GM12878 (cell line): ENCODE results near the gene MEI1. TPM values are rescaled to one million over a fixed set of nuclear protein-coding genes. Genes with fewer than 3 reads are reported as not detected.

Experiments
- ATAC-seq: fragments of 200-7000 bp; cut with Tn5 transposase; 3 replicates; pipeline ENCODE4 v1.9.1; 2020; ENCODE audit warnings: mild to moderate bottlenecking, moderate library complexity
- BruUV-seq: library from RNA; stranded (reverse); fragments of 400-500 nt; replicated peaks from 2 replicates; lab custom pipeline; 2021; lab: Mats Ljungman, UMichigan
- CTCF ChIA-PET: fragments of 300-600 bp; sonication (Branson Sonifier 250); formaldehyde crosslinking; extraction: SDS; loops from one replicate; lab custom pipeline; 2021; ENCODE audit warnings: inconsistent platforms; lab: Yijun Ruan, JAX
- POLR2A ChIA-PET: fragments of 350-600 bp; formaldehyde crosslinking; extraction: SDS; loops from one replicate; lab custom pipeline; 2021; ENCODE audit warnings: inconsistent platforms; lab: Charles Lee
- RAD21 ChIA-PET: fragments of 300-600 bp; sonication (Branson Sonifier 250); formaldehyde crosslinking; loops from one replicate; lab custom pipeline; 2023; ENCODE audit warnings: antibody characterized with exemption; ENCODE audit not compliant: unreplicated experiment; lab: Charles Lee
- SMC1A ChIA-PET: fragments of 300-600 bp; sonication (Branson Sonifier 250); formaldehyde crosslinking; loops from one replicate; lab custom pipeline; 2023; ENCODE audit not compliant: unreplicated experiment, uncharacterized antibody; lab: Charles Lee
- DNase-seq: peaks from one replicate; pipeline ENCODE4 v3.0.0-alpha.2; 2011; ENCODE audit warnings: low read depth, low spot score
- FAIRE-seq: peaks from 3 replicates; lab custom pipeline; 2011; peaks lifted over from hg19 to GRCh38; lab: Jason Lieb, UNC
- H2AFZ ChIP-seq: 2 replicates; pipeline ENCODE4 v1.6.0; 2011; ENCODE audit warnings: low read depth, low read length, control low read depth; ENCODE audit not compliant: control insufficient read depth
- H3K27ac ChIP-seq: 2 replicates; pipeline ENCODE4 v1.5.1; 2011; ENCODE audit warnings: control low read depth; ENCODE audit not compliant: control insufficient read depth, insufficient read depth
- H3K27me3 ChIP-seq, 2 experiments: replicated peaks in 1 of 2; 2 replicates each; pipeline versions ENCODE4 v1.6.0 to v1.6.1; 2011; ENCODE audit warnings: low read length in 1 of 2; ENCODE audit not compliant: control insufficient read depth in 2 of 2, insufficient read depth in 2 of 2
- H3K36me3 ChIP-seq, 2 experiments: 2 replicates each; pipeline ENCODE4 v1.5.1; 2011; ENCODE audit warnings: low read length in 1 of 2; ENCODE audit not compliant: control insufficient read depth in 2 of 2, insufficient read depth in 2 of 2
- H3K4me1 ChIP-seq: 2 replicates; pipeline ENCODE4 v1.6.1; 2011; ENCODE audit warnings: mild to moderate bottlenecking, low read length, moderate library complexity, mixed read lengths; ENCODE audit not compliant: control insufficient read depth, insufficient read depth
- H3K4me2 ChIP-seq: 2 replicates; pipeline ENCODE4 v1.6.0; 2011; ENCODE audit warnings: control low read depth; ENCODE audit not compliant: control insufficient read depth, insufficient read depth
- H3K4me3 ChIP-seq: fragments of 200-600 bp; sonication (generic); 2 replicates; pipeline ENCODE4 v1.5.1; 2016
- H3K79me2 ChIP-seq: 2 replicates; pipeline ENCODE4 v1.6.0; 2011; ENCODE audit warnings: low read length; ENCODE audit not compliant: control insufficient read depth, insufficient read depth
- H3K9ac ChIP-seq: 2 replicates; pipeline ENCODE4 v1.8.0; 2011; ENCODE audit warnings: low read length, control low read depth, mixed read lengths; ENCODE audit not compliant: control insufficient read depth, insufficient read depth
- H3K9me3 ChIP-seq: replicated peaks from 3 replicates; pipeline ENCODE4 v1.5.1; 2011; ENCODE audit warnings: mild to moderate bottlenecking, low read length; ENCODE audit not compliant: control insufficient read depth, insufficient read depth
- H4K20me1 ChIP-seq: 2 replicates; pipeline ENCODE4 v1.6.0; 2011; ENCODE audit not compliant: control insufficient read depth, insufficient read depth
- EP300 ChIP-seq, 2 experiments: fragments of 150-350 bp in 1 of 2; IDR thresholded peaks; 2 replicates each; pipeline ENCODE4 v1.6.1; 2011 to 2012; ENCODE audit warnings: low read depth in 2 of 2, low read length in 2 of 2, borderline replicate concordance in 1 of 2, improper control_type of control experiment in 1 of 2, inconsistent platforms in 1 of 2; ENCODE audit not compliant: control insufficient read depth in 1 of 2
- ETV6 ChIP-seq, 2 experiments: fragments of 450-650 bp in 1 of 2; IDR thresholded peaks in 1 of 2; conservative IDR thresholded peaks in 1 of 2; 2 replicates each; pipeline ENCODE4 v1.6.1; 2014; ENCODE audit warnings: antibody characterized with exemption in 1 of 2, borderline replicate concordance in 1 of 2, low read depth in 1 of 2, mild to moderate bottlenecking in 1 of 2, moderate library complexity in 1 of 2
- FOS ChIP-seq: IDR thresholded peaks from 3 replicates; pipeline ENCODE4 v1.6.1; 2011; ENCODE audit warnings: borderline replicate concordance; ENCODE audit not compliant: insufficient read length; ENCODE audit errors: extremely low read depth
- KDM1A ChIP-seq: fragments of 200-600 bp; sonication (generic); IDR thresholded peaks from 2 replicates; pipeline ENCODE4 v1.6.1; 2016; ENCODE audit warnings: borderline replicate concordance
- MAX ChIP-seq: IDR thresholded peaks from 2 replicates; pipeline ENCODE4 v1.6.1; 2012; ENCODE audit warnings: low read depth, low read length, improper control_type of control experiment
- POLR2A ChIP-seq: IDR thresholded peaks from 2 replicates; pipeline ENCODE4 v1.6.1; 2011; ENCODE audit warnings: low read depth, mild to moderate bottlenecking, low read length
- POLR2AphosphoS5 ChIP-seq: IDR thresholded peaks from 2 replicates; pipeline ENCODE4 v1.6.1; 2011; ENCODE audit warnings: mild to moderate bottlenecking, low read length, inconsistent platforms
- SMAD5 ChIP-seq: IDR thresholded peaks from 2 replicates; pipeline ENCODE4 v1.6.1; 2016; ENCODE audit warnings: antibody characterized with exemption, low read depth
- SREBF2 ChIP-seq: IDR thresholded peaks from 2 replicates; pipeline ENCODE4 v1.6.1; 2012; ENCODE audit warnings: mild to moderate bottlenecking, low read length
- SUPT20H ChIP-seq: IDR thresholded peaks from 2 replicates; pipeline ENCODE4 v1.6.1; 2011; ENCODE audit warnings: low read depth, mild to moderate bottlenecking, low read length, moderate library complexity, borderline replicate concordance; ENCODE audit not compliant: control insufficient read depth
- TARDBP ChIP-seq: IDR thresholded peaks from 2 replicates; pipeline ENCODE4 v1.6.1; 2016; ENCODE audit warnings: borderline replicate concordance
- TCF12 ChIP-seq: IDR thresholded peaks from 2 replicates; pipeline ENCODE4 v1.6.1; 2011; ENCODE audit warnings: low read depth, mild to moderate bottlenecking, low read length
- TCF3 ChIP-seq: IDR thresholded peaks from 2 replicates; pipeline ENCODE4 v1.6.1; 2012; ENCODE audit warnings: low read depth, mild to moderate bottlenecking, low read length, borderline replicate concordance; ENCODE audit not compliant: insufficient read depth
- USF1 ChIP-seq: IDR thresholded peaks from 2 replicates; pipeline ENCODE4 v1.6.1; 2011; ENCODE audit warnings: borderline replicate concordance, low read depth, mild to moderate bottlenecking, moderate library complexity, mixed read lengths, low read length; ENCODE audit not compliant: insufficient read depth; ENCODE audit errors: extremely low read length
- ZBTB40 ChIP-seq: fragments of 450-650 bp; IDR thresholded peaks from 2 replicates; pipeline ENCODE4 v1.6.1; 2016; ENCODE audit warnings: mild to moderate bottlenecking, moderate library complexity, borderline replicate concordance
- WGBS: methylation state at CpG from one replicate; pipeline ENCODE4 v1.1.6; 2016; ENCODE audit warnings: low lambda C conversion rate; ENCODE audit not compliant: insufficient replicate concordance, insufficient coverage; ENCODE audit errors: missing lambda C conversion rate; 5-methylcytosine and 5-hydroxymethylcytosine counted together
- in situ Hi-C: fragments of 300-500 bp; cut with MboI; formaldehyde crosslinking; loops from 9 replicates; pipeline ENCODE4 v1.14.3; 2018; ENCODE audit warnings: mixed read lengths
- intact Hi-C: fragments of 100-400 bp; cut with micrococcal nuclease; formaldehyde crosslinking; loops from one replicate; pipeline ENCODE4 v1.14.2; 2022; ENCODE audit not compliant: unreplicated experiment
- polyA plus RNA-seq, 11 experiments: library from polyadenylated mRNA; depleted of rRNA in 4 of 11; unstranded in 6 of 11; stranded (reverse) in 5 of 11; fragments of >200 nt; fragmentation: Nextera tagmentation in 4 of 11; fragmentation: Illumina TruSeq in 1 of 11; extraction: Ambion mirVana in 4 of 11; extraction: Trizol in 1 of 11; gene quantifications; 1 replicate in 1 of 11; 2 replicates in 10 of 11; pipeline versions ENCODE4 v1.2.1 to v1.2.3, GENCODE V29; 2011 to 2016; ENCODE audit warnings: inconsistent platforms in 2 of 11, missing spikeins in 2 of 11, low read depth in 1 of 11
- total RNA-seq, 4 experiments: library from RNA; depleted of rRNA in 3 of 4; stranded (reverse); fragments of >200 nt in 3 of 4; fragmentation: Illumina TruSeq in 1 of 4; extraction: Trizol in 1 of 4; gene quantifications; 2 replicates each; pipeline versions ENCODE4 v1.2.1 to v1.2.3, GENCODE V29; 2013 to 2021

MEI1 gene
- total and polyA plus RNA-seq, 10 of the 15 experiments (the other 5 are each of a cell fraction or from before 2014, with no cell fraction given), result 27.9 to 48.9 (median 35.8) TPM

DNA sequence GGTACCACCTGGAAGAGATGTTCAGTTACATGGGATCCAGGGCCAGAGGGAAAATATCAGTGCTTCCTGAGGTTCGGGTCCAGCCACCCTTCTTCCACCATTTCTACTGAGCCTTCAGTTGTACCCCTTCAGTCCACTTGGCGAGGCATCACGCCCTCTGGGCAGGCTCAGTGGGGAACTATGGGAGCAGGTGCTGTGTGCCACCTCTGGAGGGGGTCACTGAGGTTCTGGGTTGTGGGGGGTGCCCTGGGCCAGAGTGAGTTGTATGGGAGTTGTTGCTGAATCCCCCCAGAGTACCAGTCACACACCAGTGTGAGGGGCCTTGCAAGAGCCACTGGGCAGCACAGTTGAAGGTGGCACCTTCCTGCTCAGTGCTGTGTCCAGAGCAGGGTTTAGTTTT, 130.9 kb downstream of the MEI1 start (continued):
- no peak for TF ChIP-seq FOS
- no peak for TF ChIP-seq MAX
- no peak for TF ChIP-seq SREBF2
- TF ChIP-seq POLR2A, result no peak
- TF ChIP-seq TARDBP, result no peak
- no peak for TF ChIP-seq USF1

GRCh38 chr22:41831383-41831782, 132.1 kb downstream of the MEI1 start:
- ChIA-PET RAD21 (interaction anchor here (0.7 to 11.0 kb wide), 11 partner anchors 16 to 134 kb away, joined by 3 to 84 read pairs (median 6); partner anchors contain the start of gene TNFRSF13C), CTCF (interaction anchor here (0.6 to 2.6 kb wide), 10 partner anchors 9 to 233 kb away, joined by 3 to 20 read pairs (median 4); partner anchors contain the start of gene SNU13), POLR2A (interaction anchor here (0.6 to 7.8 kb wide), 12 partner anchors 8 to 142 kb away, joined by 3 to 66 read pairs (median 4); partner anchors contain the start of genes CCDC134, SNU13 and TNFRSF13C), SMC1A (interaction anchor here (1.0 to 6.2 kb wide), 17 partner anchors 14 to 608 kb away, joined by 3 to 62 read pairs (median 6); partner anchors contain the start of genes CCDC134, CENPM and SNU13)
- Histone ChIP-seq H3K9me3 (no peaks in the 10 kb centered on the region; the same call in 2 of the 3 replicates), H3K27me3 (no peaks in the 10 kb centered on the region), H3K79me2 (peaks cover 49% of the 10 kb centered on the region), H3K27ac (peak overlapping the region; percentile 95), H3K4me1 (peaks cover 12% of the 10 kb centered on the region), H3K4me2 (peak overlapping the region; percentile 88; the same call in 1 of the 2 replicates), H4K20me1 (no peaks in the 10 kb centered on the region), H3K9ac (no peak overlapping the region), H3K4me3 (peak overlapping the region; percentile 62; the same call in 1 of the 2 replicates), H2AFZ (no peak overlapping the region), H3K36me3 (peaks cover 2 to 7% of the 10 kb centered on the region in 2 experiments; a peak in 3 of 4 replicates)
- no peak for TF ChIP-seq ZBTB40
- no peak for TF ChIP-seq SREBF2
- TF ChIP-seq TCF12, result no peak
- no peak for TF ChIP-seq SMAD5
- no peak for TF ChIP-seq SUPT20H
- TF ChIP-seq POLR2AphosphoS5, result no peak
- TF ChIP-seq KDM1A, result no peak
- no peak for TF ChIP-seq TARDBP
- TF ChIP-seq MAX, result no peak
- 0 out of 4 replicates have a peak, but pooled peaks of 1 of the 2 experiments have one; percentile 5 for TF ChIP-seq EP300 (IDR thresholded peaks at IDR 0.05; ENCODE audit: borderline replicate concordance in 1 of 2, control insufficient read depth in 1 of 2, low read depth in 2 of 2, low read length in 2 of 2)
- TF ChIP-seq TCF3, result 0 out of 2 replicates have a peak, but pooled peaks have one; percentile 10
- TF ChIP-seq ETV6 (conservative IDR thresholded peaks at IDR 0.05 in 1 of 2, IDR thresholded peaks at IDR 0.05 in 1 of 2; ENCODE audit: borderline replicate concordance in 1 of 2, low read depth in 1 of 2), result no peak
- ATAC-seq (no peak), FAIRE-seq (no peak), DNase-seq (no peak)
- 80% methylated on average over 6 of the region's 6 CpGs for WGBS
- in situ Hi-C loops, result loop anchor here (5.0 kb wide), 1 partner anchor 116 kb away; the partner anchor contains the start of gene CENPM
- intact Hi-C loops, result loop anchor here (5.0 kb wide), 1 partner anchor 91 kb away; no protein-coding TSS in a partner anchor
- no TSS peak for BruUV-seq
